SU-DHL-6 (cell line): ENCODE measurements around the gene RAD51B.

Experiments used
- H2AFZ ChIP-seq: fragments of 200-600 bp; sonication (generic); 2 replicates; pipeline ENCODE4 v1.6.1; 2014; ENCODE audit warnings: low read depth, mild to moderate bottlenecking, moderate library complexity, mixed read lengths, antibody characterized with exemption, low read length; ENCODE audit not compliant: severe bottlenecking
- H3F3A ChIP-seq: fragments of 200-600 bp; shearing (Covaris generic); 2 replicates; pipeline ENCODE4 v1.6.0; 2016; ENCODE audit warnings: antibody characterized with exemption, mild to moderate bottlenecking; ENCODE audit not compliant: insufficient read depth
- H3K27ac ChIP-seq: fragments of 200-600 bp; sonication (generic); 2 replicates; pipeline ENCODE4 v1.5.1; 2016; ENCODE audit warnings: low read depth, mild to moderate bottlenecking, low read length, moderate library complexity, mixed read lengths
- H3K27me3 ChIP-seq: fragments of 200-600 bp; sonication (generic), shearing (Covaris generic); 2 replicates; pipeline ENCODE4 v1.6.0; 2014; ENCODE audit warnings: mild to moderate bottlenecking, low read length
- H3K36me3 ChIP-seq: fragments of 200-600 bp; sonication (generic); 2 replicates; pipeline ENCODE4 v1.6.1; 2014; ENCODE audit warnings: mild to moderate bottlenecking, low read length, mixed read lengths
- H3K4me2 ChIP-seq: fragments of 300-600, 200-600 bp; shearing (Covaris generic), sonication (generic); 2 replicates; pipeline ENCODE4 v1.6.0; 2014; ENCODE audit warnings: low read length, low read depth, mild to moderate bottlenecking; ENCODE audit not compliant: poor library complexity, severe bottlenecking
- H3K4me3 ChIP-seq: fragments of 200-600 bp; sonication (generic); 2 replicates; pipeline ENCODE4 v1.5.1; 2014; ENCODE audit warnings: antibody characterized with exemption, low read length, mild to moderate bottlenecking, mixed read lengths; ENCODE audit not compliant: insufficient read depth, poor library complexity, severe bottlenecking
- H3K79me2 ChIP-seq: fragments of 200-600 bp; sonication (generic); 2 replicates; pipeline ENCODE4 v1.6.1; 2014; ENCODE audit warnings: mild to moderate bottlenecking, low read length, moderate library complexity; ENCODE audit not compliant: insufficient read depth
- H3K9ac ChIP-seq: fragments of 200-600 bp; sonication (generic); 2 replicates; pipeline ENCODE4 v1.7.0; 2014; ENCODE audit warnings: mild to moderate bottlenecking, low read length
- H3K9me2 ChIP-seq: fragments of 200-600 bp; sonication (generic); replicated peaks from 2 replicates; pipeline ENCODE4 v1.6.1; 2014; ENCODE audit warnings: low read length; ENCODE audit not compliant: insufficient read depth
- H3K9me3 ChIP-seq: fragments of 200-600 bp; sonication (generic); 2 replicates; pipeline ENCODE4 v1.6.1; 2014; ENCODE audit warnings: low read length, mixed read lengths; ENCODE audit not compliant: insufficient read depth
- H4K20me1 ChIP-seq: fragments of 200-600 bp; sonication (generic); 2 replicates; pipeline ENCODE4 v1.6.1; 2014; ENCODE audit warnings: low read depth, mild to moderate bottlenecking, antibody characterized with exemption, low read length, moderate library complexity, mixed read lengths
- CTCF ChIP-seq: fragments of 200-600 bp; sonication (generic); IDR thresholded peaks from one replicate; pipeline ENCODE4 v1.5.1; 2017; ENCODE audit warnings: antibody characterized with exemption, mild to moderate bottlenecking, low read length, moderate library complexity; ENCODE audit not compliant: insufficient read depth, poor library complexity, severe bottlenecking
- EZH2phosphoT487 ChIP-seq: fragments of 200-600 bp; sonication (generic), shearing (Covaris generic); conservative IDR thresholded peaks from 2 replicates; pipeline ENCODE4 v1.6.1; 2018; ENCODE audit warnings: mild to moderate bottlenecking, antibody characterized with exemption, low read length, moderate library complexity, mixed read lengths

Gene RAD51B

GRCh38 chr14:68694516-68695235 lies 875.1 kb downstream of the RAD51B start:
- no peak for TF ChIP-seq CTCF
- no peak for TF ChIP-seq EZH2phosphoT487
- H3K4me2 ChIP-seq: no peak overlapping the region

GRCh38 chr14:68695326-68695768 lies 875.8 kb downstream of the RAD51B start:
- Histone ChIP-seq H3K4me2 (no peak overlapping the region), H3K79me2 (no peaks in the 10 kb centered on the region), H3K9me3 (no peaks in the 10 kb centered on the region), H3K9ac (no peak overlapping the region), H2AFZ (no peak overlapping the region), H4K20me1 (no peaks in the 10 kb centered on the region), H3K27me3 (no peaks in the 10 kb centered on the region), H3K36me3 (no peaks in the 10 kb centered on the region), H3K9me2 (no peaks in the 10 kb centered on the region), H3F3A (no peaks in the 10 kb centered on the region), H3K4me3 (no peak overlapping the region), H3K27ac (no peak overlapping the region)
- TF ChIP-seq EZH2phosphoT487 (no peak), CTCF (no peak)

More at GRCh38 chr14:68694516-68695235, 875.1 kb downstream of the RAD51B start:
- no peak overlapping the region for H3K27ac ChIP-seq
- H3K36me3 ChIP-seq: no peaks in the 10 kb centered on the region
- H4K20me1 ChIP-seq: no peaks in the 10 kb centered on the region
- H3K27me3 ChIP-seq: no peaks in the 10 kb centered on the region
- H3K9me3 ChIP-seq: no peaks in the 10 kb centered on the region
- H2AFZ ChIP-seq: no peak overlapping the region
- no peak overlapping the region for H3K9ac ChIP-seq
- H3K4me3 ChIP-seq: no peak overlapping the region
- no peaks in the 10 kb centered on the region for H3F3A ChIP-seq
- H3K9me2 ChIP-seq: no peaks in the 10 kb centered on the region
- no peaks in the 10 kb centered on the region for H3K79me2 ChIP-seq

- no peaks in the 10 kb centered on the region for H3K9me2 ChIP-seq
- H3K9me3 ChIP-seq: no peaks in the 10 kb centered on the region
- H3K27me3 ChIP-seq: no peaks in the 10 kb centered on the region
- no peak for TF ChIP-seq EZH2phosphoT487
- TF ChIP-seq CTCF: no peak
- no peak overlapping the region for H3K4me3 ChIP-seq
- no peaks in the 10 kb centered on the region for H3K79me2 ChIP-seq
- no peaks in the 10 kb centered on the region for H3K36me3 ChIP-seq
- H3K4me2 ChIP-seq: no peak overlapping the region
- no peaks in the 10 kb centered on the region for H3F3A ChIP-seq
- no peak overlapping the region for H3K27ac ChIP-seq
- no peaks in the 10 kb centered on the region for H4K20me1 ChIP-seq
- no peak overlapping the region for H2AFZ ChIP-seq
- no peak overlapping the region for H3K9ac ChIP-seq
Measured at GRCh38 chr14:68695856-68696255, 876.3 kb downstream of the RAD51B start.
